Mononuclear cell (primary cell): Measurements from ENCODE around the gene LGSN. TPM values are rescaled to one million over a fixed set of nuclear protein-coding genes. Genes with fewer than 3 reads are reported as not detected.
"Not testable (repeated sequence)": the region's sequence is repeated elsewhere in the genome, so short reads cannot be mapped to it uniquely, and the experiment has no call there.

Source experiments
- H3K27me3 ChIP-seq: 2 replicates; pipeline ENCODE4 v1.6.0; 2011; ENCODE audit warnings: low read length, control low read depth; ENCODE audit not compliant: insufficient read depth
- H3K4me1 ChIP-seq: 2 replicates; pipeline ENCODE4 v1.5.1; 2011; ENCODE audit warnings: mild to moderate bottlenecking, low read length, control low read depth; ENCODE audit not compliant: insufficient read depth
- H3K4me3 ChIP-seq: 2 replicates; pipeline ENCODE4 v1.5.1; 2011; ENCODE audit warnings: mild to moderate bottlenecking, low read length, moderate library complexity
- H3K9me3 ChIP-seq: 2 replicates; pipeline ENCODE4 v1.5.1; 2011; ENCODE audit warnings: low read depth, mild to moderate bottlenecking, control low read depth, low read length
- total RNA-seq: library from RNA; depleted of rRNA; stranded (reverse); fragments of >200 nt; gene quantifications from one replicate; pipeline ENCODE4 v1.2.3, GENCODE V29; 2012

The LGSN gene
- total RNA-seq, 1 donor, result not detected

GRCh38 chr6:63278916-63279315, 40.9 kb downstream of the LGSN start:
- no peaks in the 10 kb centered on the region for H3K27me3 ChIP-seq
- no peaks in the 10 kb centered on the region for H3K9me3 ChIP-seq
- H3K4me1 ChIP-seq, result no peaks in the 10 kb centered on the region
- no peak overlapping the region for H3K4me3 ChIP-seq

- Histone ChIP-seq H3K27me3 (no peaks in the 10 kb centered on the region), H3K9me3 (no peaks in the 10 kb centered on the region), H3K4me1 (no peaks in the 10 kb centered on the region), H3K4me3 (no peak overlapping the region)
These were observed 43.8 kb downstream of the LGSN start for GRCh38 chr6:63275953-63276352.

GRCh38 chr6:63274795-63275430, 44.9 kb downstream of the LGSN start:
- H3K4me1 ChIP-seq, H3K9me3 ChIP-seq, H3K4me3 ChIP-seq, H3K27me3 ChIP-seq: not testable (repeated sequence)

GRCh38 chr6:63272397-63272796, 47.4 kb downstream of the LGSN start:
- Histone ChIP-seq H3K9me3 (no peaks in the 10 kb centered on the region), H3K4me1 (no peaks in the 10 kb centered on the region), H3K27me3 (no peaks in the 10 kb centered on the region), H3K4me3 (no peak overlapping the region)

- Histone ChIP-seq H3K9me3 (no peaks in the 10 kb centered on the region), H3K27me3 (no peaks in the 10 kb centered on the region), H3K4me3 (no peak overlapping the region), H3K4me1 (no peaks in the 10 kb centered on the region)
These were observed 50.3 kb downstream of the LGSN start for GRCh38 chr6:63269470-63269869.

- H3K4me3 ChIP-seq, result no peak overlapping the region
- no peaks in the 10 kb centered on the region for H3K9me3 ChIP-seq
- no peaks in the 10 kb centered on the region for H3K27me3 ChIP-seq
- H3K4me1 ChIP-seq, result no peaks in the 10 kb centered on the region
These were observed 51.2 kb downstream of the LGSN start for GRCh38 chr6:63268574-63268973.

GRCh38 chr6:63267828-63268227, 52.0 kb downstream of the LGSN start:
- Histone ChIP-seq H3K27me3 (no peaks in the 10 kb centered on the region), H3K9me3 (no peaks in the 10 kb centered on the region), H3K4me1 (no peaks in the 10 kb centered on the region), H3K4me3 (no peak overlapping the region)

GRCh38 chr6:63267046-63267445, 52.7 kb downstream of the LGSN start:
- H3K4me3 ChIP-seq, result no peak overlapping the region
- no peaks in the 10 kb centered on the region for H3K9me3 ChIP-seq
- no peaks in the 10 kb centered on the region for H3K27me3 ChIP-seq
- H3K4me1 ChIP-seq, result no peaks in the 10 kb centered on the region

- Histone ChIP-seq H3K9me3 (no peaks in the 10 kb centered on the region), H3K27me3 (no peaks in the 10 kb centered on the region), H3K4me1 (no peaks in the 10 kb centered on the region), H3K4me3 (no peak overlapping the region)
These were observed 56.3 kb downstream of the LGSN start for GRCh38 chr6:63263444-63263843.

- no peaks in the 10 kb centered on the region for H3K9me3 ChIP-seq
- no peaks in the 10 kb centered on the region for H3K4me1 ChIP-seq
- no peaks in the 10 kb centered on the region for H3K27me3 ChIP-seq
These were observed 58.0 kb downstream of the LGSN start for GRCh38 chr6:63261820-63262219.

GRCh38 chr6:63259153-63259552, 60.6 kb downstream of the LGSN start:
- H3K4me1 ChIP-seq, result no peaks in the 10 kb centered on the region
- no peaks in the 10 kb centered on the region for H3K27me3 ChIP-seq
- H3K4me3 ChIP-seq, result no peak overlapping the region
- H3K9me3 ChIP-seq, result no peaks in the 10 kb centered on the region

More at GRCh38 chr6:63261820-63262219, 58.0 kb downstream of the LGSN start:
- no peak overlapping the region for H3K4me3 ChIP-seq

- no peaks in the 10 kb centered on the region for H3K9me3 ChIP-seq
- no peaks in the 10 kb centered on the region for H3K27me3 ChIP-seq
- H3K4me3 ChIP-seq, result no peak overlapping the region
- H3K4me1 ChIP-seq, result no peaks in the 10 kb centered on the region
These were observed 69.8 kb downstream of the LGSN start for GRCh38 chr6:63249875-63250482.

GRCh38 chr6:63246581-63246980, 73.2 kb downstream of the LGSN start:
- H3K9me3 ChIP-seq, result no peaks in the 10 kb centered on the region
- no peak overlapping the region for H3K4me3 ChIP-seq
- no peaks in the 10 kb centered on the region for H3K4me1 ChIP-seq
- H3K27me3 ChIP-seq, result no peaks in the 10 kb centered on the region

- Histone ChIP-seq H3K27me3 (no peaks in the 10 kb centered on the region), H3K4me1 (no peaks in the 10 kb centered on the region), H3K4me3 (no peak overlapping the region), H3K9me3 (no peaks in the 10 kb centered on the region)
These were observed 73.9 kb downstream of the LGSN start for GRCh38 chr6:63245909-63246308.

GRCh38 chr6:63245420-63245819, 74.4 kb downstream of the LGSN start:
- Histone ChIP-seq H3K27me3 (no peaks in the 10 kb centered on the region), H3K4me1 (no peaks in the 10 kb centered on the region), H3K4me3 (no peak overlapping the region), H3K9me3 (no peaks in the 10 kb centered on the region)

- Histone ChIP-seq H3K4me3 (no peak overlapping the region), H3K27me3 (no peaks in the 10 kb centered on the region), H3K9me3 (no peaks in the 10 kb centered on the region), H3K4me1 (no peaks in the 10 kb centered on the region)
These were observed 83.4 kb downstream of the LGSN start for GRCh38 chr6:63236398-63236817.
